SK-N-SH (cell line): ENCODE measurements around the gene SLC17A5. TPM values are rescaled to one million over a fixed set of nuclear protein-coding genes. Genes with fewer than 3 reads are reported as not detected.

Experiments used
- CTCF ChIA-PET: fragments of 300-600, 350-600 bp; formaldehyde crosslinking; extraction: SDS; loops from one replicate; lab custom pipeline; 2021; lab: Yijun Ruan, JAX
- POLR2A ChIA-PET: fragments of 350-600 bp; sonication (Branson Sonifier 250); formaldehyde crosslinking; extraction: SDS; loops from one replicate; lab custom pipeline; 2020; ENCODE audit warnings: antibody characterized with exemption, inconsistent platforms; lab: Yijun Ruan, JAX
- DNase-seq: peaks from one replicate; pipeline ENCODE4 v3.0.0; 2012
- H2AFZ ChIP-seq: fragments of 200-600 bp; sonication (generic); 2 replicates; pipeline ENCODE4 v1.8.1; 2016; ENCODE audit warnings: antibody characterized with exemption, mild to moderate bottlenecking, low read depth
- H3F3A ChIP-seq: fragments of 200-600 bp; sonication (generic); replicated peaks from 2 replicates; pipeline ENCODE3; 2016; ENCODE audit warnings: antibody characterized with exemption, mild to moderate bottlenecking; ENCODE audit not compliant: insufficient read depth
- H3K27ac ChIP-seq, 2 experiments: fragments of 200-500 bp in 1 of 2; fragments of 200-600 bp in 1 of 2; sonication (Bioruptor generic) in 1 of 2; sonication (generic), shearing (Covaris generic) in 1 of 2; 2 replicates each; pipeline versions ENCODE4 v1.5.1 to v1.6.1; 2014 to 2016; ENCODE audit warnings: low read depth in 2 of 2, inconsistent platforms in 1 of 2, low read length in 1 of 2, mild to moderate bottlenecking in 1 of 2, mixed read lengths in 1 of 2
- H3K27me3 ChIP-seq: fragments of 200-600 bp; sonication (generic), shearing (Covaris generic); 2 replicates; pipeline ENCODE4 v1.6.1; 2016; ENCODE audit warnings: mixed run types; ENCODE audit not compliant: insufficient read depth
- H3K36me3 ChIP-seq, 2 experiments: fragments of 200-500 bp in 1 of 2; fragments of 200-600 bp in 1 of 2; sonication (Bioruptor generic) in 1 of 2; sonication (generic) in 1 of 2; replicated peaks in 1 of 2; 2 replicates each; pipeline versions ENCODE3 to v1.5.1; 2014 to 2016; ENCODE audit warnings: low read length in 1 of 2, mild to moderate bottlenecking in 1 of 2; ENCODE audit not compliant: insufficient read depth in 2 of 2, control insufficient read depth in 1 of 2
- H3K4me1 ChIP-seq, 2 experiments: fragments of 200-500 bp in 1 of 2; fragments of 200-600 bp in 1 of 2; sonication (Bioruptor generic) in 1 of 2; sonication (generic), shearing (Covaris generic) in 1 of 2; 2 replicates each; pipeline versions ENCODE4 v1.5.1 to v1.6.1; 2014 to 2016; ENCODE audit warnings: low read depth in 1 of 2, low read length in 1 of 2, mixed run types in 1 of 2; ENCODE audit not compliant: insufficient read depth in 2 of 2, control insufficient read depth in 1 of 2
- H3K4me2 ChIP-seq: fragments of 200-600 bp; sonication (generic), shearing (Covaris generic); 2 replicates; pipeline ENCODE4 v1.6.1; 2017; ENCODE audit warnings: mixed run types
- H3K4me3 ChIP-seq, 2 experiments: fragments of 200-500 bp in 1 of 2; fragments of 200-600 bp in 1 of 2; sonication (Bioruptor generic) in 1 of 2; sonication (generic), shearing (Covaris generic) in 1 of 2; 2 replicates each; pipeline versions ENCODE4 v1.5.1 to v1.8.1; 2014 to 2016; ENCODE audit warnings: low read depth in 2 of 2, inconsistent platforms in 1 of 2, low read length in 1 of 2, mild to moderate bottlenecking in 1 of 2, mixed read lengths in 1 of 2, moderate library complexity in 1 of 2
- H3K79me2 ChIP-seq: fragments of 200-600 bp; sonication (generic); 2 replicates; pipeline ENCODE4 v1.8.1; 2017; ENCODE audit warnings: mild to moderate bottlenecking; ENCODE audit not compliant: insufficient read depth
- H3K9ac ChIP-seq: fragments of 200-600 bp; sonication (generic); 2 replicates; pipeline ENCODE4 v1.6.1; 2017; ENCODE audit warnings: mixed run types
- H3K9me2 ChIP-seq: fragments of 200-600 bp; sonication (generic); 2 replicates; pipeline ENCODE4 v1.6.1; 2017; ENCODE audit warnings: mixed run types
- H3K9me3 ChIP-seq: fragments of 200-600 bp; sonication (generic); 2 replicates; pipeline ENCODE4 v1.6.1; 2017; ENCODE audit warnings: mixed run types, mild to moderate bottlenecking, moderate library complexity
- H4K20me1 ChIP-seq: fragments of 200-600 bp; sonication (generic); 2 replicates; pipeline ENCODE4 v1.6.1; 2017; ENCODE audit warnings: mild to moderate bottlenecking, mixed run types; ENCODE audit not compliant: insufficient read depth
- ELF1 ChIP-seq: IDR thresholded peaks from 2 replicates; pipeline ENCODE4 v1.4.0; 2012
- EZH2phosphoT487 ChIP-seq: fragments of 200-600 bp; sonication (generic); IDR thresholded peaks from 2 replicates; pipeline ENCODE4 v1.6.1; 2017; ENCODE audit warnings: low read depth, mixed run types, mild to moderate bottlenecking, antibody characterized with exemption, moderate library complexity, borderline replicate concordance
- FOXM1 ChIP-seq: IDR thresholded peaks from 2 replicates; pipeline ENCODE4 v1.4.0; 2012; ENCODE audit warnings: low read depth, mild to moderate bottlenecking
- IRF3 ChIP-seq: fragments of 150-350 bp; IDR thresholded peaks from 2 replicates; pipeline ENCODE4 v1.6.1; 2016; ENCODE audit warnings: mild to moderate bottlenecking, low read depth, low read length
- MXI1 ChIP-seq: IDR thresholded peaks from 2 replicates; pipeline ENCODE4 v1.6.1; 2012; ENCODE audit warnings: mild to moderate bottlenecking, low read depth, low read length, improper control_type of control experiment
- NFIC ChIP-seq: IDR thresholded peaks from 2 replicates; pipeline ENCODE4 v1.4.0; 2012; ENCODE audit warnings: borderline replicate concordance
- REST ChIP-seq: IDR thresholded peaks from 2 replicates; pipeline ENCODE4 v1.6.1; 2012; ENCODE audit warnings: mild to moderate bottlenecking, low read depth, low read length, moderate library complexity
- USF2 ChIP-seq: fragments of 150-350 bp; IDR thresholded peaks from 2 replicates; pipeline ENCODE4 v1.6.1; 2017; ENCODE audit warnings: antibody characterized with exemption, low read length, low read depth, borderline replicate concordance
- YY1 ChIP-seq: IDR thresholded peaks from 2 replicates; pipeline ENCODE4 v1.4.0; 2012; ENCODE audit warnings: low read depth, mild to moderate bottlenecking
- WGBS: methylation state at CpG from one replicate; pipeline ENCODE4 v1.1.6; 2017; ENCODE audit warnings: low lambda C conversion rate; 5-methylcytosine and 5-hydroxymethylcytosine counted together
- polyA plus RNA-seq, 3 experiments: library from polyadenylated mRNA; depleted of rRNA; stranded (reverse); fragments of >200 nt; gene quantifications; 2 replicates each; pipeline ENCODE4 v1.2.3, GENCODE V29; 2012

Gene SLC17A5
- polyA plus RNA-seq, 1 of the 3 experiments (the other 2 are of a cell fraction), result 9.2 TPM

- Histone ChIP-seq H3K36me3 (no peaks in the 10 kb centered on the region), H3K79me2 (no peaks in the 10 kb centered on the region)
These were observed 14.0 kb upstream of the SLC17A5 start for GRCh38 chr6:73667798-73668197.

More at GRCh38 chr6:73667798-73668197, 14.0 kb upstream of the SLC17A5 start:
- no peaks in the 10 kb centered on the region for H3K9me2 ChIP-seq
- H3K27me3 ChIP-seq, result no peaks in the 10 kb centered on the region
- TF ChIP-seq FOXM1 (no peak), NFIC (no peak), MXI1 (no peak), REST (no peak), ELF1 (no peak), YY1 (no peak), USF2 (no peak), IRF3 (no peak), EZH2phosphoT487 (no peak)
- TF ChIP-seq, all 33 proteins: peak for 0
- no peaks in the 10 kb centered on the region for H3K9me3 ChIP-seq
- no peak overlapping the region for H2AFZ ChIP-seq
- no peak overlapping the region for H3K4me3 ChIP-seq
- no peaks in the 10 kb centered on the region for H4K20me1 ChIP-seq
- ChIA-PET CTCF (no interaction called here), POLR2A (no interaction called here)
- WGBS, result 47% methylated on average over 1 of the region's 1 CpG
- H3K27ac ChIP-seq, result no peak overlapping the region
- H3F3A ChIP-seq, result peaks cover 24% of the 10 kb centered on the region
- DNase-seq, result no peak
- no peak overlapping the region for H3K4me2 ChIP-seq
- no peak overlapping the region for H3K9ac ChIP-seq
- H3K4me1 ChIP-seq, result peaks cover 0 to 15% of the 10 kb centered on the region in 2 experiments; a peak in 3 of 4 replicates
